Measurements from ENCODE around the gene ELF5.

ELF5 gene

GRCh38 chr11:34522188-34522587, 8.6 kb upstream of the ELF5 start:
- no peak for DNase-seq (ENCODE audit: low read depth in 2 of 2)

- no peak for DNase-seq (ENCODE audit: low read depth in 2 of 2)
Measured at GRCh38 chr11:34521265-34521664, 7.7 kb upstream of the ELF5 start.

- DNase-seq (ENCODE audit: low read depth in 2 of 2), result no peak
Measured at GRCh38 chr11:34519595-34520235, 6.1 kb upstream of the ELF5 start.

GRCh38 chr11:34516247-34517040, 2.9 kb upstream of the ELF5 start:
- DNase-seq (ENCODE audit: low read depth in 2 of 2), result no peak

- DNase-seq (ENCODE audit: low read depth in 2 of 2), result no peak
Measured at GRCh38 chr11:34514597-34514996, 1.0 kb upstream of the ELF5 start.

- peak; percentile 34 to 39 for DNase-seq (ENCODE audit: low read depth in 2 of 2)
Measured at GRCh38 chr11:34512840-34513681, 533 bp downstream of the ELF5 start.

- no peak for DNase-seq (ENCODE audit: low read depth in 2 of 2)
Measured at GRCh38 chr11:34510673-34511072, 2.9 kb downstream of the ELF5 start.

GRCh38 chr11:34510218-34510617, 3.4 kb downstream of the ELF5 start:
- no peak for DNase-seq (ENCODE audit: low read depth in 2 of 2)

- DNase-seq (ENCODE audit: low read depth in 2 of 2), result no peak
Measured at GRCh38 chr11:34509336-34509876, 4.2 kb downstream of the ELF5 start.

- DNase-seq (ENCODE audit: low read depth in 2 of 2), result no peak
Measured at GRCh38 chr11:34508524-34508923, 5.1 kb downstream of the ELF5 start.

- no peak for DNase-seq (ENCODE audit: low read depth in 2 of 2)
Measured at GRCh38 chr11:34507610-34508009, 6.0 kb downstream of the ELF5 start.

GRCh38 chr11:34507156-34507555, 6.4 kb downstream of the ELF5 start:
- no peak for DNase-seq (ENCODE audit: low read depth in 2 of 2)

GRCh38 chr11:34505874-34506273, 7.7 kb downstream of the ELF5 start:
- no peak for DNase-seq (ENCODE audit: low read depth in 2 of 2)

- no peak for DNase-seq (ENCODE audit: low read depth in 2 of 2)
Measured at GRCh38 chr11:34502949-34503348, 10.6 kb downstream of the ELF5 start.

- no peak for DNase-seq (ENCODE audit: low read depth in 2 of 2)
Measured at GRCh38 chr11:34501949-34502348, 11.6 kb downstream of the ELF5 start.

- no peak for DNase-seq (ENCODE audit: low read depth in 2 of 2)
Measured at GRCh38 chr11:34501500-34501899, 12.1 kb downstream of the ELF5 start.

- DNase-seq (ENCODE audit: low read depth in 2 of 2), result no peak
Measured at GRCh38 chr11:34499719-34500500, 13.7 kb downstream of the ELF5 start.

- no peak for DNase-seq (ENCODE audit: low read depth in 2 of 2)
Measured at GRCh38 chr11:34495724-34496377, 17.7 kb downstream of the ELF5 start.

GRCh38 chr11:34495239-34495723, 18.3 kb downstream of the ELF5 start:
- DNase-seq (ENCODE audit: low read depth in 2 of 2), result no peak

GRCh38 chr11:34493926-34494595, 19.5 kb downstream of the ELF5 start:
- DNase-seq (ENCODE audit: low read depth in 2 of 2), result no peak

Data from stimulated activated CD8-positive, alpha-beta memory T cell treated with anti-CD3 and anti-CD28 coated beads, Interleukin-2, amount 100 ng/mL, for 48 hours (primary cell).